Fibroblast of lung (primary cell): ENCODE results near the gene MLPH.

Experiments used
- EZH2 ChIP-seq: IDR thresholded peaks from 2 replicates; pipeline ENCODE4 v1.5.1; 2012; ENCODE audit warnings: low read length, control low read depth, mild to moderate bottlenecking; ENCODE audit errors: missing control alignments
- TF ChIP-seq, protein P1 (sequence below), 2 donors: IDR thresholded peaks in 1 of 2; conservative IDR thresholded peaks in 1 of 2; 1 replicate in 1 of 2; 2 replicates in 1 of 2; pipeline ENCODE4 v1.5.1; 2011 to 2012; ENCODE audit warnings: low read length in 2 of 2, control low read depth in 1 of 2, inconsistent platforms in 1 of 2, low read depth in 1 of 2, mild to moderate bottlenecking in 1 of 2

DNA sequence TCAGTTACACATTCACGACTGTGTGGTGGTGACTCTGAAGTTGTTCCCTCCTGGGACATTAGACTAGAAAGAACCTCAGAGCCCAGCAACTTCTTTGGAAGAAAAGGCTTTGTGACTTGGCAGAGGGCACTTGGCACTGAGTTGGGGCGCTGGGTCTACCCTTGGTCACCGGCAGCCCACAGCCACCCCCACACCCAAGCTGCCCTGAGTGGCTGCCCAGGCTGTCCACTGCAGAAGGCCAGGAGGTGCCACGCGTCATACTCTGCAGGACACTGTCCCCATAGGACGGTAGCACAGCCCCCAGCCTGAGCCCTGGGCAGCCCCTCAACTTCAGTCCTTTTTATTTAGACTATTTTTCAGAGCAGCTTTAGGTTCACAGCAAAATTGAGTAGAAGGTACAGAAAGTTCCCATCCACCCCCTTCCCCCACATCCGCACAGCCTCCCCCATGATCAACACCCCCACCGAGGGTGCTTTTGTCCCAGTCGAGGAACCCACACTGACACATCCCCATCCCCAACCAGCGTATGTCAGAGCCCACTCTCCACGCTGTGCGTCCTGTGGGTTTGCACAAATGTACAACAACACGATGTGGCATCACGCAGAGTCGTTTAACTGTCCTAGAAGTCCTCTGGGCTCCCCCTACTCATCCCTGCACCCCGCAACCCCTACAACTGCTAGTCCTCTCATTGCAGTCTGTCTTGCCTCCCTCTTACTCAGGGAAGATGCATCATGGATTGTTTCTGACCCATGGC is 80.4 kb downstream of the MLPH start:
- TF ChIP-seq, protein P1, sequence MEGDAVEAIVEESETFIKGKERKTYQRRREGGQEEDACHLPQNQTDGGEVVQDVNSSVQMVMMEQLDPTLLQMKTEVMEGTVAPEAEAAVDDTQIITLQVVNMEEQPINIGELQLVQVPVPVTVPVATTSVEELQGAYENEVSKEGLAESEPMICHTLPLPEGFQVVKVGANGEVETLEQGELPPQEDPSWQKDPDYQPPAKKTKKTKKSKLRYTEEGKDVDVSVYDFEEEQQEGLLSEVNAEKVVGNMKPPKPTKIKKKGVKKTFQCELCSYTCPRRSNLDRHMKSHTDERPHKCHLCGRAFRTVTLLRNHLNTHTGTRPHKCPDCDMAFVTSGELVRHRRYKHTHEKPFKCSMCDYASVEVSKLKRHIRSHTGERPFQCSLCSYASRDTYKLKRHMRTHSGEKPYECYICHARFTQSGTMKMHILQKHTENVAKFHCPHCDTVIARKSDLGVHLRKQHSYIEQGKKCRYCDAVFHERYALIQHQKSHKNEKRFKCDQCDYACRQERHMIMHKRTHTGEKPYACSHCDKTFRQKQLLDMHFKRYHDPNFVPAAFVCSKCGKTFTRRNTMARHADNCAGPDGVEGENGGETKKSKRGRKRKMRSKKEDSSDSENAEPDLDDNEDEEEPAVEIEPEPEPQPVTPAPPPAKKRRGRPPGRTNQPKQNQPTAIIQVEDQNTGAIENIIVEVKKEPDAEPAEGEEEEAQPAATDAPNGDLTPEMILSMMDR (conservative IDR thresholded peaks at IDR 0.05 in 1 of 2, IDR thresholded peaks at IDR 0.05 in 1 of 2; ENCODE audit: low read depth in 1 of 2, low read length in 2 of 2), result no peak
- no peak for TF ChIP-seq EZH2
